ENCODE results near the gene AK8.

GRCh38 chr9:132783006-132783405 lies 95.1 kb downstream of the AK8 start:
- TF ChIP-seq, protein P1, sequence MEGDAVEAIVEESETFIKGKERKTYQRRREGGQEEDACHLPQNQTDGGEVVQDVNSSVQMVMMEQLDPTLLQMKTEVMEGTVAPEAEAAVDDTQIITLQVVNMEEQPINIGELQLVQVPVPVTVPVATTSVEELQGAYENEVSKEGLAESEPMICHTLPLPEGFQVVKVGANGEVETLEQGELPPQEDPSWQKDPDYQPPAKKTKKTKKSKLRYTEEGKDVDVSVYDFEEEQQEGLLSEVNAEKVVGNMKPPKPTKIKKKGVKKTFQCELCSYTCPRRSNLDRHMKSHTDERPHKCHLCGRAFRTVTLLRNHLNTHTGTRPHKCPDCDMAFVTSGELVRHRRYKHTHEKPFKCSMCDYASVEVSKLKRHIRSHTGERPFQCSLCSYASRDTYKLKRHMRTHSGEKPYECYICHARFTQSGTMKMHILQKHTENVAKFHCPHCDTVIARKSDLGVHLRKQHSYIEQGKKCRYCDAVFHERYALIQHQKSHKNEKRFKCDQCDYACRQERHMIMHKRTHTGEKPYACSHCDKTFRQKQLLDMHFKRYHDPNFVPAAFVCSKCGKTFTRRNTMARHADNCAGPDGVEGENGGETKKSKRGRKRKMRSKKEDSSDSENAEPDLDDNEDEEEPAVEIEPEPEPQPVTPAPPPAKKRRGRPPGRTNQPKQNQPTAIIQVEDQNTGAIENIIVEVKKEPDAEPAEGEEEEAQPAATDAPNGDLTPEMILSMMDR (IDR thresholded peaks at IDR 0.05), result no peak
- TF ChIP-seq POLR2AphosphoS5 (IDR thresholded peaks at IDR 0.05), result no peak
- no peak for TF ChIP-seq POLR2A (IDR thresholded peaks at IDR 0.05)
